Loucy (cell line): Measurements from ENCODE around the gene HSD3B7.

Experiments used
- CTCF ChIP-seq: fragments of 200-600 bp; sonication (generic); conservative IDR thresholded peaks from 2 replicates; pipeline ENCODE4 v1.5.1; 2014; ENCODE audit warnings: mild to moderate bottlenecking, antibody characterized with exemption, low read length
- EZH2phosphoT487 ChIP-seq: fragments of 200-600 bp; IDR thresholded peaks from 2 replicates; pipeline ENCODE4 v1.6.1; 2018; ENCODE audit warnings: antibody characterized with exemption, mild to moderate bottlenecking, moderate library complexity, borderline replicate concordance

DNA sequence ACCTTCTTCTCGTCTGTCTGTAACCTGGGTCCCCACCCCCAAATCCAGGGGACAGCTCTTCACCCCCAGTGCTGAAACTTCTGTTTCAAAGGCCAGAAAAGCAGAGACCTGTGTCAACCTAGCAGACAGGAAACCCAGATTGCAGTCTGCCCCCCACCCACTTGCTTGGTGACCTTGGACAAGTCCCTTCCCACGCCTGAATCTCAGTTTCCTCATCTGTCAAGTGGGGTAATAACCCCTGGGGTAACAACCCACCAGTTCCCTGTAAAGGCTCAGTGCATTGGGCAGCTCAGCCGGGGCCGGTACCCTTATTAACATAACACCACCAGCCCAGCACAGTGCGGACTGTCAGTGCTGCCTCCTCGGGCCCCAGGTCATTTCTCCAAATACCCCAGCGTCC lies 24.1 kb downstream of the HSD3B7 start:
- no peak for TF ChIP-seq CTCF
- no peak for TF ChIP-seq EZH2phosphoT487
